Keratinocyte (primary cell): ENCODE data around the gene ARAF. TPM values are rescaled to one million over a fixed set of nuclear protein-coding genes. Genes with fewer than 3 reads are reported as not detected.

Experiments used
- DNase-seq: peaks from one replicate; pipeline ENCODE4 v3.0.0-alpha.2; 2011; ENCODE audit warnings: low read depth, missing footprints, low spot score
- FAIRE-seq: peaks from 2 replicates; lab custom pipeline; 2011; peaks lifted over from hg19 to GRCh38; lab: Jason Lieb, UNC
- H2AFZ ChIP-seq: 2 replicates; pipeline ENCODE4 v1.6.0; 2012; ENCODE audit warnings: low read length, control low read depth, inconsistent platforms; ENCODE audit not compliant: control insufficient read depth
- H3K27ac ChIP-seq: 2 replicates; pipeline ENCODE4 v1.5.1; 2011; ENCODE audit warnings: low read length; ENCODE audit not compliant: control insufficient read depth, insufficient read depth
- H3K27me3 ChIP-seq: 3 replicates; pipeline ENCODE4 v1.6.0; 2011; ENCODE audit warnings: low read length; ENCODE audit not compliant: control insufficient read depth, insufficient read depth; ENCODE audit errors: extremely low read depth
- H3K36me3 ChIP-seq, 2 experiments: 2 replicates in 1 of 2; 3 replicates in 1 of 2; pipeline ENCODE4 v1.5.1; 2011; ENCODE audit warnings: low read length in 2 of 2, mild to moderate bottlenecking in 1 of 2; ENCODE audit not compliant: control insufficient read depth in 2 of 2, insufficient read depth in 2 of 2; ENCODE audit errors: extremely low read depth in 1 of 2
- H3K4me1 ChIP-seq: 3 replicates; pipeline ENCODE4 v1.5.1; 2011; ENCODE audit warnings: low read length; ENCODE audit not compliant: control insufficient read depth, insufficient read depth; ENCODE audit errors: extremely low read depth
- H3K4me2 ChIP-seq: 3 replicates; pipeline ENCODE4 v1.6.0; 2011; ENCODE audit warnings: low read depth, low read length; ENCODE audit not compliant: control insufficient read depth, insufficient read depth; ENCODE audit errors: extremely low read depth
- H3K4me3 ChIP-seq, 3 experiments: fragments of 200-600 bp in 1 of 3; sonication (generic) in 1 of 3; 2 replicates in 2 of 3; 3 replicates in 1 of 3; pipeline ENCODE4 v1.5.1; 2011 to 2016; ENCODE audit warnings: low read length in 3 of 3, mild to moderate bottlenecking in 3 of 3, control low read depth in 2 of 3, inconsistent platforms in 1 of 3, low read depth in 1 of 3, mixed read lengths in 1 of 3, mixed run types in 1 of 3, moderate library complexity in 1 of 3; ENCODE audit not compliant: control insufficient read depth in 2 of 3, insufficient read depth in 2 of 3; ENCODE audit errors: extremely low read depth in 1 of 3
- H3K79me2 ChIP-seq: 2 replicates; pipeline ENCODE4 v1.6.0; 2012; ENCODE audit warnings: low read length; ENCODE audit not compliant: control insufficient read depth, insufficient read depth
- H3K9ac ChIP-seq: 3 replicates; pipeline ENCODE4 v1.6.0; 2011; ENCODE audit warnings: low read length; ENCODE audit not compliant: control insufficient read depth, insufficient read depth; ENCODE audit errors: extremely low read depth
- H3K9me1 ChIP-seq: 3 replicates; pipeline ENCODE4 v1.6.0; 2011; ENCODE audit warnings: low read length; ENCODE audit not compliant: control insufficient read depth, insufficient read depth; ENCODE audit errors: extremely low read depth
- H3K9me3 ChIP-seq: 2 replicates; pipeline ENCODE4 v1.5.1; 2012; ENCODE audit warnings: low read depth, low read length; ENCODE audit not compliant: control insufficient read depth
- H4K20me1 ChIP-seq: 3 replicates; pipeline ENCODE4 v1.6.0; 2011; ENCODE audit warnings: low read length; ENCODE audit not compliant: control insufficient read depth, insufficient read depth; ENCODE audit errors: extremely low read depth
- EZH2 ChIP-seq: IDR thresholded peaks from one replicate; pipeline ENCODE4 v1.6.1; 2012; ENCODE audit warnings: inconsistent platforms, mild to moderate bottlenecking, low read length, moderate library complexity
- dilution Hi-C: fragments of 300-500 bp; cut with MboI; formaldehyde crosslinking; loops from one replicate; pipeline ENCODE4 v1.7.0; 2020; ENCODE audit warnings: low sequenced_read_pairs; ENCODE audit not compliant: extremely low pct_ligation_motif_present
- polyA plus RNA-seq, 5 experiments: library from polyadenylated mRNA; depleted of rRNA in 3 of 5; stranded (reverse) in 3 of 5; stranded (forward) in 1 of 5; unstranded in 1 of 5; fragments of >200 nt; gene quantifications; 1 replicate in 1 of 5; 2 replicates in 3 of 5; 3 replicates in 1 of 5; pipeline versions ENCODE4 v1.2.1 to v1.2.3, GENCODE V29; 2011 to 2012; ENCODE audit warnings: missing spikeins in 2 of 5, low read depth in 1 of 5, low replicate concordance in 1 of 5
- TF ChIP-seq, protein P1 (sequence below), 3 experiments: IDR thresholded peaks in 1 of 3; conservative IDR thresholded peaks in 1 of 3; optimal IDR thresholded peaks in 1 of 3; 2 replicates in 2 of 3; 3 replicates in 1 of 3; pipeline versions ENCODE3 to v1.5.1; 2011; ENCODE audit warnings: low read length in 3 of 3, mild to moderate bottlenecking in 3 of 3, moderate library complexity in 2 of 3, control low read depth in 1 of 3, inconsistent platforms in 1 of 3; ENCODE audit not compliant: insufficient read depth in 2 of 3; ENCODE audit errors: extremely low read depth in 1 of 3

Gene ARAF
- polyA plus RNA-seq, 1 donor (not counting 4 experiments of a cell fraction or from before 2014, with no cell fraction given) = 21.3 TPM

- Histone ChIP-seq H3K9ac (peak overlapping the region; percentile 83), H3K9me1 (no peaks in the 10 kb centered on the region), H4K20me1 (no peaks in the 10 kb centered on the region), H3K27ac (peak overlapping the region; percentile 74), H2AFZ (peak overlapping the region; percentile 70), H3K4me3 (peak overlapping the region; percentile 54 to 85 (median 65)), H3K9me3 (no peaks in the 10 kb centered on the region), H3K27me3 (no peaks in the 10 kb centered on the region), H3K4me1 (peaks cover 4% of the 10 kb centered on the region), H3K79me2 (peaks cover 15% of the 10 kb centered on the region), H3K36me3 (no peaks in the 10 kb centered on the region), H3K4me2 (peak overlapping the region; percentile 75)
- no peak for DNase-seq
- TF ChIP-seq, protein P1, sequence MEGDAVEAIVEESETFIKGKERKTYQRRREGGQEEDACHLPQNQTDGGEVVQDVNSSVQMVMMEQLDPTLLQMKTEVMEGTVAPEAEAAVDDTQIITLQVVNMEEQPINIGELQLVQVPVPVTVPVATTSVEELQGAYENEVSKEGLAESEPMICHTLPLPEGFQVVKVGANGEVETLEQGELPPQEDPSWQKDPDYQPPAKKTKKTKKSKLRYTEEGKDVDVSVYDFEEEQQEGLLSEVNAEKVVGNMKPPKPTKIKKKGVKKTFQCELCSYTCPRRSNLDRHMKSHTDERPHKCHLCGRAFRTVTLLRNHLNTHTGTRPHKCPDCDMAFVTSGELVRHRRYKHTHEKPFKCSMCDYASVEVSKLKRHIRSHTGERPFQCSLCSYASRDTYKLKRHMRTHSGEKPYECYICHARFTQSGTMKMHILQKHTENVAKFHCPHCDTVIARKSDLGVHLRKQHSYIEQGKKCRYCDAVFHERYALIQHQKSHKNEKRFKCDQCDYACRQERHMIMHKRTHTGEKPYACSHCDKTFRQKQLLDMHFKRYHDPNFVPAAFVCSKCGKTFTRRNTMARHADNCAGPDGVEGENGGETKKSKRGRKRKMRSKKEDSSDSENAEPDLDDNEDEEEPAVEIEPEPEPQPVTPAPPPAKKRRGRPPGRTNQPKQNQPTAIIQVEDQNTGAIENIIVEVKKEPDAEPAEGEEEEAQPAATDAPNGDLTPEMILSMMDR (optimal IDR thresholded peaks at IDR 0.05 in 1 of 3, IDR thresholded peaks at IDR 0.05 in 1 of 3, conservative IDR thresholded peaks at IDR 0.05 in 1 of 3; ENCODE audit: extremely low read depth in 1 of 3, insufficient read depth in 2 of 3, low read length in 3 of 3) = no peak
- no peak for TF ChIP-seq EZH2
- dilution Hi-C loops = no loop called here
- no peak for FAIRE-seq
These were observed 649 bp upstream of the ARAF start for GRCh38 chrX:47560179-47560933.

DNA sequence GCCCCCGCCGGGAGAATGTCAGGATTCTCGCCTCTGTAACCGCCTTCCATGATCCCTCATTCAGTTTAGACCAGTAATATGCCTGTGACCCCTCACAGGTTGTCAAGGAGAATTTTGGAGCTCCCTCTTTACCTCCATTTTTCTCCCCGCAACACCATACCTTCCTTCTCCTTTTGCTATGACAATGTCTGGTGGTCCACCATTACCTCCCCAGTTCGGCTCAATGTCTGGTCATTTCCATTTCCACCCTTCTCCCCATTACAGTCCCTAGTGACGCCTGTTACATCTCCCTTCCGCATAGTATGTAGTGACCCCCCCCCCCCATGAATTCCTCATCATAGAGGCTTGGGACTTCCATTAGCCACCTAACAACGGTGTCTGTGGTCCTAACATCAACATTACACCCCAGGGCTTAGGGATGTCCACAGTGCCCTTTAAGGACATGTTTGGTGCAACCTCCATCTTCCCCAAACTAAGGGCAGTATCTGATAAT is 700 bp downstream of the ARAF start:
- no peak for FAIRE-seq
- H4K20me1 ChIP-seq = no peaks in the 10 kb centered on the region
- no peaks in the 10 kb centered on the region for H3K9me1 ChIP-seq
- peak overlapping the region; percentile 82 for H3K27ac ChIP-seq
- H3K4me3 ChIP-seq = peak overlapping the region; percentile 54 to 85 (median 70)
- H3K4me2 ChIP-seq = peak overlapping the region; percentile 70
- H2AFZ ChIP-seq = peak overlapping the region; percentile 6
- no peak for DNase-seq
- TF ChIP-seq, protein P1 (optimal IDR thresholded peaks at IDR 0.05 in 1 of 3, IDR thresholded peaks at IDR 0.05 in 1 of 3, conservative IDR thresholded peaks at IDR 0.05 in 1 of 3; ENCODE audit: extremely low read depth in 1 of 3, insufficient read depth in 2 of 3, low read length in 3 of 3) = no peak
- TF ChIP-seq EZH2 = no peak
- peaks cover 15% of the 10 kb centered on the region for H3K79me2 ChIP-seq
- dilution Hi-C loops = no loop called here
- H3K36me3 ChIP-seq = peaks cover 0 to under 1% of the 10 kb centered on the region in 2 experiments
- no peaks in the 10 kb centered on the region for H3K9me3 ChIP-seq
- H3K9ac ChIP-seq = peak overlapping the region; percentile 83
- no peaks in the 10 kb centered on the region for H3K27me3 ChIP-seq
- H3K4me1 ChIP-seq = peaks cover 4% of the 10 kb centered on the region
